IgD-negative memory B cell (primary cell): Measurements from ENCODE around the gene USF1. TPM values are rescaled to one million over a fixed set of nuclear protein-coding genes. Genes with fewer than 3 reads are reported as not detected.

ENCODE experiments used
- H3K27ac Mint-ChIP-seq, 3 donors: one replicate each; pipeline ENCODE4 v1.8.0; 2020 to 2022; ENCODE audit warnings: mild to moderate bottlenecking in 3 of 3, mixed read lengths in 3 of 3, moderate library complexity in 1 of 3
- H3K27me3 Mint-ChIP-seq: one replicate; pipeline ENCODE4 v1.8.0; 2021; ENCODE audit warnings: mixed read lengths
- H3K36me3 Mint-ChIP-seq: one replicate; pipeline ENCODE4 v1.8.0; 2020; ENCODE audit warnings: mild to moderate bottlenecking, mixed read lengths
- H3K4me1 Mint-ChIP-seq, 3 donors: one replicate each; pipeline ENCODE4 v1.8.0; 2020 to 2022; ENCODE audit warnings: mixed read lengths in 3 of 3, mild to moderate bottlenecking in 1 of 3
- H3K4me3 Mint-ChIP-seq, 4 donors: one replicate each; pipeline ENCODE4 v1.8.0; 2020 to 2022; ENCODE audit warnings: mild to moderate bottlenecking in 4 of 4, mixed read lengths in 4 of 4, moderate library complexity in 3 of 4
- H3K9me3 Mint-ChIP-seq, 3 donors: one replicate each; pipeline ENCODE4 v1.8.0; 2020 to 2021; ENCODE audit warnings: mixed read lengths in 3 of 3, mild to moderate bottlenecking in 1 of 3
- polyA plus RNA-seq: library from polyadenylated mRNA; unstranded; fragments of 300-500 nt; fragmentation: Illumina TruSeq; gene quantifications from one replicate; pipeline ENCODE4 v1.2.3, GENCODE V29; 2021

Gene USF1
- polyA plus RNA-seq = 13.5 TPM

- Mint-ChIP-seq H3K36me3 (peaks cover 15% of the 10 kb centered on the region), H3K4me1 (peaks cover 24 to 45% (median 43%) of the 10 kb centered on the region in 3 donors), H3K27me3 (no peaks in the 10 kb centered on the region), H3K4me3 (peak within 1 kb of the TSS; percentile 92 to 100 (median 98)), H3K9me3 (no peaks in the 10 kb centered on the region), H3K27ac (peak within 1 kb of the TSS; percentile 94 to 100 (median 97))
Measured at GRCh38 chr1:161045736-161046604, at the start of gene USF1. TSS of gene USF1 (minus strand) at chr1:161045977. CDS start at chr1:161043275, 2,702 bp downstream.

- H3K27me3 Mint-ChIP-seq = no peaks in the 10 kb centered on the region
- H3K27ac Mint-ChIP-seq = peak overlapping the region in 2 of 3 donors; percentile 57 to 98
- H3K36me3 Mint-ChIP-seq = no peaks in the 10 kb centered on the region
- no peaks in the 10 kb centered on the region for H3K9me3 Mint-ChIP-seq
- H3K4me1 Mint-ChIP-seq = peaks cover 16 to 21% (median 17%) of the 10 kb centered on the region in 3 donors
- peak overlapping the region in 1 of 4 donors; percentile 64 for H3K4me3 Mint-ChIP-seq
Measured at GRCh38 chr1:161095230-161095629, 49.5 kb upstream of the USF1 start.

GRCh38 chr1:161094481-161094880, 48.7 kb upstream of the USF1 start:
- no peaks in the 10 kb centered on the region for H3K27me3 Mint-ChIP-seq
- H3K4me3 Mint-ChIP-seq = peak overlapping the region in 1 of 4 donors; percentile 57
- peaks cover 16 to 21% (median 17%) of the 10 kb centered on the region in 3 donors for H3K4me1 Mint-ChIP-seq
- H3K27ac Mint-ChIP-seq = peak overlapping the region in 2 of 3 donors; percentile 27 to 57
- H3K9me3 Mint-ChIP-seq = no peaks in the 10 kb centered on the region
- no peaks in the 10 kb centered on the region for H3K36me3 Mint-ChIP-seq

- H3K27ac Mint-ChIP-seq = no peak overlapping the region
- H3K4me3 Mint-ChIP-seq = no peak overlapping the region
- H3K4me1 Mint-ChIP-seq = peaks cover 8 to 11% (median 11%) of the 10 kb centered on the region in 3 donors
- no peaks in the 10 kb centered on the region for H3K27me3 Mint-ChIP-seq
- no peaks in the 10 kb centered on the region for H3K36me3 Mint-ChIP-seq
- no peaks in the 10 kb centered on the region for H3K9me3 Mint-ChIP-seq
Measured at GRCh38 chr1:161092621-161093028, 46.8 kb upstream of the USF1 start.

GRCh38 chr1:161091796-161092507, 46.2 kb upstream of the USF1 start:
- H3K9me3 Mint-ChIP-seq = no peaks in the 10 kb centered on the region
- H3K27ac Mint-ChIP-seq = no peak overlapping the region
- no peaks in the 10 kb centered on the region for H3K36me3 Mint-ChIP-seq
- no peak overlapping the region for H3K4me3 Mint-ChIP-seq
- H3K4me1 Mint-ChIP-seq = peaks cover 2 to 5% (median 5%) of the 10 kb centered on the region in 3 donors
- no peaks in the 10 kb centered on the region for H3K27me3 Mint-ChIP-seq

- H3K36me3 Mint-ChIP-seq = no peaks in the 10 kb centered on the region
- no peaks in the 10 kb centered on the region for H3K27me3 Mint-ChIP-seq
- H3K27ac Mint-ChIP-seq = no peak overlapping the region
- no peak overlapping the region for H3K4me3 Mint-ChIP-seq
- H3K9me3 Mint-ChIP-seq = no peaks in the 10 kb centered on the region
- peaks cover 0 to 3% (median under 1%) of the 10 kb centered on the region in 3 donors for H3K4me1 Mint-ChIP-seq
Measured at GRCh38 chr1:161091093-161091492, 45.3 kb upstream of the USF1 start.

- H3K4me3 Mint-ChIP-seq = no peak overlapping the region
- no peaks in the 10 kb centered on the region for H3K9me3 Mint-ChIP-seq
- no peak overlapping the region for H3K27ac Mint-ChIP-seq
- no peaks in the 10 kb centered on the region for H3K36me3 Mint-ChIP-seq
- H3K27me3 Mint-ChIP-seq = peaks cover 2% of the 10 kb centered on the region
- no peaks in the 10 kb centered on the region for H3K4me1 Mint-ChIP-seq
Measured at GRCh38 chr1:161090617-161091016, 44.8 kb upstream of the USF1 start.

GRCh38 chr1:161089938-161090337, 44.2 kb upstream of the USF1 start:
- Mint-ChIP-seq H3K4me3 (no peak overlapping the region), H3K36me3 (no peaks in the 10 kb centered on the region), H3K27me3 (peaks cover 2% of the 10 kb centered on the region), H3K27ac (no peak overlapping the region), H3K4me1 (no peaks in the 10 kb centered on the region), H3K9me3 (no peaks in the 10 kb centered on the region)

GRCh38 chr1:161089251-161089924, 43.6 kb upstream of the USF1 start, which contains the start of gene NECTIN4:
TSS of gene NECTIN4 (minus strand) at chr1:161089558. CDS start at chr1:161089296, 262 bp downstream.
- Mint-ChIP-seq H3K4me3 (no peak within 1 kb of the TSS), H3K9me3 (no peaks in the 10 kb centered on the region), H3K27me3 (peaks cover 2% of the 10 kb centered on the region), H3K27ac (no peak within 1 kb of the TSS), H3K4me1 (no peaks in the 10 kb centered on the region), H3K36me3 (no peaks in the 10 kb centered on the region)

- Mint-ChIP-seq H3K4me1 (no peaks in the 10 kb centered on the region), H3K9me3 (no peaks in the 10 kb centered on the region), H3K27me3 (peaks cover 2% of the 10 kb centered on the region), H3K36me3 (no peaks in the 10 kb centered on the region), H3K4me3 (no peak overlapping the region), H3K27ac (no peak overlapping the region)
Measured at GRCh38 chr1:161088587-161089110, 42.9 kb upstream of the USF1 start.

- no peaks in the 10 kb centered on the region for H3K4me1 Mint-ChIP-seq
- peak overlapping the region in 1 of 3 donors; percentile 29 for H3K27ac Mint-ChIP-seq
- H3K36me3 Mint-ChIP-seq = no peaks in the 10 kb centered on the region
- H3K27me3 Mint-ChIP-seq = peaks cover 2% of the 10 kb centered on the region
- H3K9me3 Mint-ChIP-seq = no peaks in the 10 kb centered on the region
- H3K4me3 Mint-ChIP-seq = no peak overlapping the region
Measured at GRCh38 chr1:161086457-161086856, 40.7 kb upstream of the USF1 start.

- Mint-ChIP-seq H3K4me1 (no peaks in the 10 kb centered on the region), H3K27me3 (peaks cover 2% of the 10 kb centered on the region), H3K36me3 (no peaks in the 10 kb centered on the region), H3K9me3 (no peaks in the 10 kb centered on the region), H3K4me3 (no peak overlapping the region), H3K27ac (peak overlapping the region in 1 of 3 donors; percentile 11)
Measured at GRCh38 chr1:161085165-161085564, 39.4 kb upstream of the USF1 start.

GRCh38 chr1:161084597-161084988, 38.8 kb upstream of the USF1 start:
- Mint-ChIP-seq H3K27ac (peak overlapping the region in 1 of 3 donors; percentile 11), H3K27me3 (peaks cover 2% of the 10 kb centered on the region), H3K36me3 (no peaks in the 10 kb centered on the region), H3K4me1 (no peaks in the 10 kb centered on the region), H3K4me3 (no peak overlapping the region), H3K9me3 (no peaks in the 10 kb centered on the region)

- Mint-ChIP-seq H3K9me3 (no peaks in the 10 kb centered on the region), H3K4me1 (no peaks in the 10 kb centered on the region), H3K4me3 (no peak overlapping the region), H3K27ac (peak overlapping the region in 1 of 3 donors; percentile 11), H3K36me3 (no peaks in the 10 kb centered on the region), H3K27me3 (peaks cover 4% of the 10 kb centered on the region)
Measured at GRCh38 chr1:161083748-161084596, 38.2 kb upstream of the USF1 start.
